Prostate gland (tissue), 2 donors: ENCODE data around the gene AAMP.

Source experiments
- CTCF ChIP-seq, 4 experiments: fragments of 200-600 bp in 2 of 4; fragments of 450-650 bp in 2 of 4; sonication (generic) in 2 of 4; IDR thresholded peaks; 1 replicate in 3 of 4; 2 replicates in 1 of 4; pipeline ENCODE4 v1.5.1; 2016 to 2019; ENCODE audit warnings: antibody characterized with exemption in 4 of 4, mild to moderate bottlenecking in 2 of 4, moderate library complexity in 2 of 4
- POLR2A ChIP-seq: fragments of 450-650 bp; IDR thresholded peaks from one replicate; pipeline ENCODE4 v1.6.1; 2016; ENCODE audit warnings: antibody characterized with exemption, mild to moderate bottlenecking
- POLR2AphosphoS5 ChIP-seq: sonication (generic); formaldehyde crosslinking; IDR thresholded peaks from one replicate; pipeline ENCODE4 v1.6.1; 2017; ENCODE audit warnings: antibody characterized with exemption

GRCh38 chr2:218296847-218297246 is 26.9 kb upstream of the AAMP start:
- TF ChIP-seq CTCF (IDR thresholded peaks at IDR 0.05) (no peak), POLR2AphosphoS5 (no peak), POLR2A (no peak)
